ENCODE results near the gene LRP5.

DNA sequence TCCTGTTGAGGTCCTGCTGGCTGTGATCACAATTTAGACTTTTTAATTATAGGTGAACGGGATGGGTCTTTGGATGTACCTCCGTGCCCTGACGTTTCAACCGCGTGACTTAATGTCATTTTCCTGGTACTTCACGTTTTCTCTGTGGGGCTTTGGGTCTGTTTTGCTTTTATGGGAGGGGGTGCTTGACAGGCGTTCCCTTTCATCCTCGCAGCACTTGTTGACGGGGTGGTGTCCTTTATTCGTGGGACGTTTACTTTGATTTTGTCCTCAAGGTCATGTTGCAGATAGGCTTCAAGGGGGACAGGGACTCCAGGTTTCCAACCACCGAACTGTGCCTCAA is 149.2 kb downstream of the LRP5 start:
- TF ChIP-seq POLR2AphosphoS5 (IDR thresholded peaks at IDR 0.05): no peak
- TF ChIP-seq POLR2A (IDR thresholded peaks at IDR 0.05): no peak
- TF ChIP-seq CTCF (IDR thresholded peaks at IDR 0.05): no peak
- TF ChIP-seq EP300 (IDR thresholded peaks at IDR 0.05): no peak
